Ishikawa (cell line): ENCODE data around the gene BABAM2.

Experiments used
- CEBPB ChIP-seq: IDR thresholded peaks from 2 replicates; pipeline ENCODE4 v1.6.1; 2012
- CREB1 ChIP-seq: IDR thresholded peaks from 2 replicates; pipeline ENCODE4 v1.6.1; 2012; ENCODE audit warnings: low read depth
- EGR1 ChIP-seq: IDR thresholded peaks from 2 replicates; pipeline ENCODE4 v1.6.1; 2012
- EP300 ChIP-seq: IDR thresholded peaks from 2 replicates; pipeline ENCODE4 v1.6.1; 2012; ENCODE audit warnings: borderline replicate concordance
- FOXM1 ChIP-seq: IDR thresholded peaks from 2 replicates; pipeline ENCODE4 v1.6.1; 2012; ENCODE audit warnings: low read depth, borderline replicate concordance
- NFIC ChIP-seq: IDR thresholded peaks from 2 replicates; pipeline ENCODE4 v1.6.1; 2012
- RAD21 ChIP-seq: IDR thresholded peaks from 2 replicates; pipeline ENCODE4 v1.6.1; 2012; ENCODE audit warnings: low read depth
- TAF1 ChIP-seq: IDR thresholded peaks from 2 replicates; pipeline ENCODE4 v1.6.1; 2012; ENCODE audit warnings: low read depth, mild to moderate bottlenecking
- TCF12 ChIP-seq: IDR thresholded peaks from 2 replicates; pipeline ENCODE4 v1.6.1; 2012; ENCODE audit warnings: low read depth
- TEAD4 ChIP-seq: IDR thresholded peaks from 2 replicates; pipeline ENCODE4 v1.6.1; 2012
- YY1 ChIP-seq: IDR thresholded peaks from 2 replicates; pipeline ENCODE4 v1.6.1; 2012; ENCODE audit warnings: low read depth
- ZBTB7A ChIP-seq: IDR thresholded peaks from 2 replicates; pipeline ENCODE4 v1.6.1; 2012; ENCODE audit warnings: low read depth
- TF ChIP-seq, protein P1 (sequence below): IDR thresholded peaks from 2 replicates; pipeline ENCODE4 v1.6.1; 2012
- TF ChIP-seq, protein P2 (sequence below): IDR thresholded peaks from 2 replicates; pipeline ENCODE4 v1.6.1; 2012
- TF ChIP-seq, protein P3 (sequence below): IDR thresholded peaks from 2 replicates; pipeline ENCODE4 v1.6.1; 2012; ENCODE audit warnings: low read depth, mild to moderate bottlenecking

The BABAM2 gene

DNA sequence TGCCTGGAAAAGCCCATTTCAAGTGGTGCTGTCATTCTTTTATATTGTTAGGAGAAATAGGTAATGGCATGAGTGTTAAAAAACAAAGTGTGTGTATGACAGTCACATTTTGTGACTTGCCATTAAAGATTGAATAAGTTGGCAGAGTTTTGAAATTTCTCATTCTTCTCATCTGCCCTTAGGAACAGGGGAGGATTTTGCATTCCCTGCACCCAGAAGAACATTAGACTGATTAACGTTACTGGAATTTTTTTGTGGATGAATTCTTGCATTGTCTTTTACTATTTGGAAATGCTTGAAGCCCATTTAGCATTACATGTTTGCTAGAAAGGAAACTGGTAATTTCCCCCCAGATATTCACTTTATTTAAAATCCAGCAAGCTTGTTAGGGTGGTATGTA is 162.2 kb downstream of the BABAM2 start:
- TF ChIP-seq EP300, result no peak
- TF ChIP-seq RAD21, result no peak
- no peak for TF ChIP-seq FOXM1
- TF ChIP-seq ZBTB7A, result no peak
- TF ChIP-seq, protein P1, sequence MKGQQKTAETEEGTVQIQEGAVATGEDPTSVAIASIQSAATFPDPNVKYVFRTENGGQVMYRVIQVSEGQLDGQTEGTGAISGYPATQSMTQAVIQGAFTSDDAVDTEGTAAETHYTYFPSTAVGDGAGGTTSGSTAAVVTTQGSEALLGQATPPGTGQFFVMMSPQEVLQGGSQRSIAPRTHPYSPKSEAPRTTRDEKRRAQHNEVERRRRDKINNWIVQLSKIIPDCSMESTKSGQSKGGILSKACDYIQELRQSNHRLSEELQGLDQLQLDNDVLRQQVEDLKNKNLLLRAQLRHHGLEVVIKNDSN, result no peak
- no peak for TF ChIP-seq NFIC
- TF ChIP-seq, protein P2, sequence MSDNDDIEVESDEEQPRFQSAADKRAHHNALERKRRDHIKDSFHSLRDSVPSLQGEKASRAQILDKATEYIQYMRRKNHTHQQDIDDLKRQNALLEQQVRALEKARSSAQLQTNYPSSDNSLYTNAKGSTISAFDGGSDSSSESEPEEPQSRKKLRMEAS, result no peak
- no peak for TF ChIP-seq YY1
- no peak for TF ChIP-seq CREB1
- TF ChIP-seq, protein P3, sequence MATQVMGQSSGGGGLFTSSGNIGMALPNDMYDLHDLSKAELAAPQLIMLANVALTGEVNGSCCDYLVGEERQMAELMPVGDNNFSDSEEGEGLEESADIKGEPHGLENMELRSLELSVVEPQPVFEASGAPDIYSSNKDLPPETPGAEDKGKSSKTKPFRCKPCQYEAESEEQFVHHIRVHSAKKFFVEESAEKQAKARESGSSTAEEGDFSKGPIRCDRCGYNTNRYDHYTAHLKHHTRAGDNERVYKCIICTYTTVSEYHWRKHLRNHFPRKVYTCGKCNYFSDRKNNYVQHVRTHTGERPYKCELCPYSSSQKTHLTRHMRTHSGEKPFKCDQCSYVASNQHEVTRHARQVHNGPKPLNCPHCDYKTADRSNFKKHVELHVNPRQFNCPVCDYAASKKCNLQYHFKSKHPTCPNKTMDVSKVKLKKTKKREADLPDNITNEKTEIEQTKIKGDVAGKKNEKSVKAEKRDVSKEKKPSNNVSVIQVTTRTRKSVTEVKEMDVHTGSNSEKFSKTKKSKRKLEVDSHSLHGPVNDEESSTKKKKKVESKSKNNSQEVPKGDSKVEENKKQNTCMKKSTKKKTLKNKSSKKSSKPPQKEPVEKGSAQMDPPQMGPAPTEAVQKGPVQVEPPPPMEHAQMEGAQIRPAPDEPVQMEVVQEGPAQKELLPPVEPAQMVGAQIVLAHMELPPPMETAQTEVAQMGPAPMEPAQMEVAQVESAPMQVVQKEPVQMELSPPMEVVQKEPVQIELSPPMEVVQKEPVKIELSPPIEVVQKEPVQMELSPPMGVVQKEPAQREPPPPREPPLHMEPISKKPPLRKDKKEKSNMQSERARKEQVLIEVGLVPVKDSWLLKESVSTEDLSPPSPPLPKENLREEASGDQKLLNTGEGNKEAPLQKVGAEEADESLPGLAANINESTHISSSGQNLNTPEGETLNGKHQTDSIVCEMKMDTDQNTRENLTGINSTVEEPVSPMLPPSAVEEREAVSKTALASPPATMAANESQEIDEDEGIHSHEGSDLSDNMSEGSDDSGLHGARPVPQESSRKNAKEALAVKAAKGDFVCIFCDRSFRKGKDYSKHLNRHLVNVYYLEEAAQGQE, result no peak
- TF ChIP-seq CEBPB, result no peak
- no peak for TF ChIP-seq TCF12
- no peak for TF ChIP-seq TEAD4
- TF ChIP-seq EGR1, result no peak
- no peak for TF ChIP-seq TAF1

DNA sequence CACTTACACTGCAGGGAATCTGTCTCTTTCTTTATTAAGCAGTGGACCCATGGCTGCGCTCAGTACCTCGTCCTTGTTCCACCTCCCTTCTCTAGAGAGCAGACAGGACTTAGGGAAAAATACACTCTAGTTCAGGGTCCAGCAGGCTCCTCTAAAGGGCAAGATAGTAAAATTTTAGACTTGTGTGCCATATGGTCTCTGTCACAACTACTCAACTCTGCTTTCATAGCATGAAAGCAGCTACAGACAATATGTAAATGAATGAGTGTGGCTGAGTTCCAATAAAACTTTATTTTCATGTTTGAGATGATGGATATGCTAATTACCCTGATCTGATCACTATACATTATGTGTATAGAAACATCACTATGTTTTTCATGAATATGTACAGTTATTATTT is 163.1 kb downstream of the BABAM2 start:
- TF ChIP-seq, protein P1, result no peak

DNA sequence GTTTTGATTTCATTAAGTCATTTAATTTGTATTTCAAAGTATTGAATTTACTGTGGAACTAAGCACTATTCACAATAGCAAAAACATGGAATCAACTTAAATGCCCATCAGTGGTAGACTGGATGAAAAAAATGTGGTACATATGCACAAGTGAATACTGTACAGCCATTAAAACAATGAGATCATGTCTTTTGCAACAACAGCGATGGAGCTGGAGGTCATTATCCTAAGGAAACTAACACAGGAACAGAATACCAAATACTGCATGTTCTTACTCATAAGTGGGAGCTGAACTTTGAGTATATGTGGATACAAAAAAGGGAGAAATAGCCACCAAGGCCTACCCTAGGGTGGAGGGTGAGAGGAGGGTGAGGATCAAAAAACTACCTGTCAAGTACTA is 164.4 kb downstream of the BABAM2 start:
- TF ChIP-seq EP300, result no peak
- no peak for TF ChIP-seq ZBTB7A

DNA sequence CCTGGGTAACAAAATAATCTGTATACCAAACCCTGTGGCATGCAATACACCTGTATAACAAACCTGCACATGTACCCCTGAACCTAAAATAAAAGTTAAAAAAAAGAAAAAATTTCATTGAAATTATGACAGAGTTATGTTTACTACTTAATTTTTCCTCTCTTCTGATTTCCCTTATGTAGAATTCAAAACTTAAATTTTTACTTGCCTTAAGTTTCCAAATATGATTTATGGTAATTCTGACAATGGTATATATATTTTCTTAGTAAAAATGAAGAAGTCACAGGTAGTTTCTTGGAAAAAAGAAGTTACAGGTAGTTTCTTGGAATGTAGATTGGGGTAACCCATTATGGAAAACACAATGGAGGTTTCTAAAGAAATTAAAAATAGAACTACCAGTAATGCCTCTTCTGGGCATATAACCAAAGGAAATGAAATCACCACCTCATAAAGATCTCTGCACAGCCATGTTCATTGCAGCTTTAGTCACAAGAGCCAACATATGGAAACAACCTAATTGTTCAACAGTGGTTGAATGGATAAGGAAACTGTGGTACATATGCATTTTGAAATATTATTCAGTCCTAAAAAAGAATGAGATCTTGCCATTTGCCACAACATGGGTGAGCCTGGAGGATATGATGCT is 164.9 kb downstream of the BABAM2 start:
- TF ChIP-seq, protein P3, result no peak
- TF ChIP-seq RAD21 (no peak), TCF12 (no peak), ZBTB7A (no peak), EP300 (no peak), TEAD4 (no peak), FOXM1 (no peak), CEBPB (no peak), YY1 (no peak), CREB1 (no peak)

DNA sequence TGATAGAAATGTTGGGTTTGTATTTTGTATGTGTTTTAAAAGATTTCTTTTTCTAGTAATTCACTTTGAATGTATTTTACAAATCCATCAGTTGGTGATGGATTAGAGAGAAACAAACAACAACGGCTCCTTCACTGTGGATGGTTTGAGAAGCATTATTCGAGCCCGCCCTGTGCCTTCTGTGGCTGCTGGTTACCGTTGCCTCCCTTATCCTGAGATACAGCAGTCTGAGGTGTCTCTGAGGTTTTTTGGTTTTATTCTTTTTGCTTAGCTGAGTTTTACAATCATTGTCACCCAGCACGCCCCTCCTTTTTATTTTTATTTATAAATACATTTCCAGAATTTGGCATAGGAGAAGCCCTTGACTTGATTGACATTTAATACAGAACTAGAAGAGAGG is 168.3 kb downstream of the BABAM2 start:
- TF ChIP-seq FOXM1 (no peak), RAD21 (no peak), YY1 (no peak), TEAD4 (no peak), ZBTB7A (no peak), EGR1 (no peak), TAF1 (no peak), NFIC (no peak), TCF12 (no peak), CEBPB (no peak), EP300 (no peak), CREB1 (no peak)
- TF ChIP-seq, protein P1, result no peak
- TF ChIP-seq, protein P2, result no peak
- TF ChIP-seq, protein P3, result no peak
